Adrenal gland (tissue), 5 donors: Measurements from ENCODE around the gene KCNN3.

Experiments
- POLR2A ChIP-seq, 2 donors: fragments of 450-650 bp; IDR thresholded peaks; one replicate each; pipeline ENCODE4 v1.6.1; 2017; ENCODE audit warnings: antibody characterized with exemption in 2 of 2, mild to moderate bottlenecking in 2 of 2, moderate library complexity in 1 of 2
- TF ChIP-seq, protein P1 (sequence below), 6 experiments: fragments of 450-650 bp in 4 of 6; fragments of 200-600 bp in 2 of 6; sonication (generic) in 1 of 6; IDR thresholded peaks; 1 replicate in 5 of 6; 2 replicates in 1 of 6; pipeline versions ENCODE4 v1.5.1 to v1.8.0; 2016 to 2021; ENCODE audit warnings: antibody characterized with exemption in 6 of 6, mild to moderate bottlenecking in 2 of 6, moderate library complexity in 1 of 6
- donor health status: DM: no; HTN: no; CAD: no.

DNA sequence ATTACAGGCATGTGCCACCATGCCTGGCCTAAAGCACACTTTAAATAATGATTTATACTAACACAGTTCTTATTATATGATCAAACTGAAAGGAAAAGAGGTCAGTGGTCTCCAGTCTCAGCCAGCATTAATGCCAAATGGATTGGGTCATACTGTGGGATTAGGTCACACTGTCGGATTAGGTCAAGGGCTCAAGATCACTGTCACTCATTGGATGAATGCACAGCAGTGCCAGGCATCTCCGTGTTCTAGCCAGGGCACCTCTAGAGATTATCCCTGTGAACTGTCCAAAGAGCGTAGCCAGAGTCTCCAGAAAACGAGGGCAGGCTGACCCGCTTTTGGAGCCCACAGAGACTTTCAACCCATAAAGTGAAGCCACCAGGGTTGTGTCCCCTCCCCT, 70.9 kb downstream of the KCNN3 start:
- TF ChIP-seq, protein P1, sequence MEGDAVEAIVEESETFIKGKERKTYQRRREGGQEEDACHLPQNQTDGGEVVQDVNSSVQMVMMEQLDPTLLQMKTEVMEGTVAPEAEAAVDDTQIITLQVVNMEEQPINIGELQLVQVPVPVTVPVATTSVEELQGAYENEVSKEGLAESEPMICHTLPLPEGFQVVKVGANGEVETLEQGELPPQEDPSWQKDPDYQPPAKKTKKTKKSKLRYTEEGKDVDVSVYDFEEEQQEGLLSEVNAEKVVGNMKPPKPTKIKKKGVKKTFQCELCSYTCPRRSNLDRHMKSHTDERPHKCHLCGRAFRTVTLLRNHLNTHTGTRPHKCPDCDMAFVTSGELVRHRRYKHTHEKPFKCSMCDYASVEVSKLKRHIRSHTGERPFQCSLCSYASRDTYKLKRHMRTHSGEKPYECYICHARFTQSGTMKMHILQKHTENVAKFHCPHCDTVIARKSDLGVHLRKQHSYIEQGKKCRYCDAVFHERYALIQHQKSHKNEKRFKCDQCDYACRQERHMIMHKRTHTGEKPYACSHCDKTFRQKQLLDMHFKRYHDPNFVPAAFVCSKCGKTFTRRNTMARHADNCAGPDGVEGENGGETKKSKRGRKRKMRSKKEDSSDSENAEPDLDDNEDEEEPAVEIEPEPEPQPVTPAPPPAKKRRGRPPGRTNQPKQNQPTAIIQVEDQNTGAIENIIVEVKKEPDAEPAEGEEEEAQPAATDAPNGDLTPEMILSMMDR (IDR thresholded peaks at IDR 0.05), result no peak
- no peak for TF ChIP-seq POLR2A (IDR thresholded peaks at IDR 0.05)
